ENCODE results near the gene OR7A5.
"Not testable (repeated sequence)": the region's sequence is repeated elsewhere in the genome, so short reads cannot be mapped to it uniquely, and the experiment has no call there.

DNA sequence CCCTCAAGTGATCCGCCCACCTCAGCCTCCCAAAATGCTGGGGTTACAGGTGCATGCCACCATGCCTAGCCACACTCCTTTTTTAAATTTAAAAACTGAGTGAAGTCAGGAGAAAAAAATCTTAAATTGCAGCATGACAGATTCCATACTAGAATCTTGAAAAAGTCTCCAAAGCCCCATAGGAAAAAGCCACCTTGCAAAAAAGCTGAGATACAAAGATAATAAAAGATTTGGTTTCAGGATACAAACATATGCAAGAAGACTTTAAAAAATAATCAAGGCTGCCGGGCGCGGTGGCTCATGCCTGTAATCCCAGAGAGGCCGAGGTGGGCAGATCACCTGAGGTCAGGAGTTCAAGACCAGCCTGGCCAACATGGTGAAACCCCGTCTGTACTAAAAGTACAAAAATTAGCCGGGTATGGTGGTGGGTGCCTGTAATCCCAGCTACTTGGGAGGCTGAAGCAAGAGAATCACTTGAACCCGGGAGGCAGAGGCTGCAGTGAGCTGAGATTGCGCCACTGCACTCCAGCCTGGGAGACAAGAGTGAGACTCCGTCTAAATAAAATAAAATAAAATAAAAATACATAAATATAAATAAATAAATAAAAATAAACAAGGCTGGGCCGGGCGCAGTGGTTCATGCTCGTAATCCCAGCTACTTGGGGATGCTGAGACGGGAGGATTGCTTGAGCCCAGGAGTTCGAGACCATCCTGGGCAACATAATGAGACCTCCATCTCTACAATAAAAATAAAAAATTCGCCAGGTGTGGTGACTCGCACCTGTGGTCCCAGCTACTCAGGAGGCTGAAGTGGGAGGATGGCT, 53.1 kb downstream of the OR7A5 start:
- TF ChIP-seq, protein P1, sequence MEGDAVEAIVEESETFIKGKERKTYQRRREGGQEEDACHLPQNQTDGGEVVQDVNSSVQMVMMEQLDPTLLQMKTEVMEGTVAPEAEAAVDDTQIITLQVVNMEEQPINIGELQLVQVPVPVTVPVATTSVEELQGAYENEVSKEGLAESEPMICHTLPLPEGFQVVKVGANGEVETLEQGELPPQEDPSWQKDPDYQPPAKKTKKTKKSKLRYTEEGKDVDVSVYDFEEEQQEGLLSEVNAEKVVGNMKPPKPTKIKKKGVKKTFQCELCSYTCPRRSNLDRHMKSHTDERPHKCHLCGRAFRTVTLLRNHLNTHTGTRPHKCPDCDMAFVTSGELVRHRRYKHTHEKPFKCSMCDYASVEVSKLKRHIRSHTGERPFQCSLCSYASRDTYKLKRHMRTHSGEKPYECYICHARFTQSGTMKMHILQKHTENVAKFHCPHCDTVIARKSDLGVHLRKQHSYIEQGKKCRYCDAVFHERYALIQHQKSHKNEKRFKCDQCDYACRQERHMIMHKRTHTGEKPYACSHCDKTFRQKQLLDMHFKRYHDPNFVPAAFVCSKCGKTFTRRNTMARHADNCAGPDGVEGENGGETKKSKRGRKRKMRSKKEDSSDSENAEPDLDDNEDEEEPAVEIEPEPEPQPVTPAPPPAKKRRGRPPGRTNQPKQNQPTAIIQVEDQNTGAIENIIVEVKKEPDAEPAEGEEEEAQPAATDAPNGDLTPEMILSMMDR (IDR thresholded peaks at IDR 0.05; ENCODE audit: low read length): not testable (repeated sequence)
- TF ChIP-seq EZH2 (optimal IDR thresholded peaks at IDR 0.05; ENCODE audit: low read depth, low read length): not testable (repeated sequence)

Measured in MM.1S (cell line).